Neuron (in vitro differentiated cells): ENCODE results near the gene PAQR6.

Source experiments
- H2AFZ ChIP-seq: one replicate; pipeline ENCODE4 v1.6.1; 2013; ENCODE audit warnings: low read depth, mild to moderate bottlenecking, inconsistent platforms, low read length, moderate library complexity
- H3K27me3 ChIP-seq: one replicate; pipeline ENCODE4 v1.6.1; 2013; ENCODE audit warnings: low read length; ENCODE audit not compliant: insufficient read depth
- H3K36me3 ChIP-seq: one replicate; pipeline ENCODE4 v1.6.1; 2013; ENCODE audit warnings: low read length; ENCODE audit not compliant: insufficient read depth
- H3K4me1 ChIP-seq: one replicate; pipeline ENCODE4 v1.6.1; 2013; ENCODE audit warnings: low read length; ENCODE audit not compliant: insufficient read depth
- H3K4me3 ChIP-seq: 2 replicates; pipeline ENCODE4 v1.5.1; 2013; ENCODE audit warnings: mild to moderate bottlenecking, low read length, moderate library complexity
- H3K9me3 ChIP-seq: one replicate; pipeline ENCODE4 v1.6.1; 2013; ENCODE audit warnings: low read length

PAQR6 gene

DNA sequence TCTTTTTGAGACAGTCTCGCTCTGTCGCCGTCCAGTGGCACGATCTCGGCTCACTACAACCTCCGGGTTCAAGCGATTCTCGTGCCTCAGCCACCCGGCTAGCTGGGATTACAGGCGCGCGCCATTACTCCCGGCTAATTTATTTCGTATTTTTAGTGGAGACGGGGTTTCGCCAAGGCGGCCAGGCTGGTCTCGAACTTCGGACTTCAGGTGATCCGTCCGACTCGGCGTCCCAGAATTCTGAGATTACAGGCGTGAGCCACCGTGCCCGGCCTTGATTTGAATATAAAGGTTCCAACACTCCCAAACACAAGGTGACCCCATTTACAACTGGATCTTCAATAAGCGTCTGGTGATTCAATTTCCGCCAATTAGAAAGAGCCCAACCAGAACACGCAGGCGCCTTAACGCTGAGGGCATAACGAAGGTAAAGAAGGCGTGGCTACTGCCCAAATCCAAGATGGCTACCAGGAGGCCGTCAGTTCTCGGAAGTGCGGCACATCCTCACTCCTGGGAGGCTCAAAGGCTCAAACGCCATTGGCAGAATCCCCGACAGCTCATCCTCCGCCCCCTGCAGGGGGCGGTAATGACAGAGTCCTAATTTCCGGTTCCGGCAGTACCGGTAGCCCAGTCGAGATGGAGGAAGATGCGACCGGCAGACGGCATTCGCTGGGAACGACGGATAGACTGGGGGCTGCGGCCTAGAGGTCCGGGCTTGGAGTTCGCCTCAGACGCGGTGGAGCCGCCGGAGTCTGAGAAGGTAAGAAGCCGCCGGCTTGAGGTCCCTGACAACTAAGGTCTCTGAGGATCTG lies 54.2 kb downstream of the PAQR6 start, which contains the start of gene SLC25A44:
TSS of gene SLC25A44 (plus strand) at position 617 of the 812 bp plus-strand sequence. CDS start 5,744 bp downstream, outside the sequence.
- Histone ChIP-seq H2AFZ (peak within 1 kb of the TSS; percentile 59), H3K27me3 (no peaks in the 10 kb centered on the region), H3K36me3 (no peaks in the 10 kb centered on the region), H3K4me3 (peak within 1 kb of the TSS; percentile 79), H3K9me3 (peaks cover 2% of the 10 kb centered on the region), H3K4me1 (peaks cover 8% of the 10 kb centered on the region)
